Activated T-cell treated with anti-CD3 and anti-CD28 coated beads, Interleukin-2, amount 50 U/mL, for 72 hours (primary cell): ENCODE results near the gene SHISA8. TPM values are rescaled to one million over a fixed set of nuclear protein-coding genes. Genes with fewer than 3 reads are reported as not detected.

Experiments used
- ATAC-seq, 2 donors: fragments of 150-1000 bp; cut with Tn5 transposase; replicated peaks in 1 of 2; 2 replicates each; pipeline ENCODE4 v1.10.0; 2021; ENCODE audit warnings: moderate library complexity in 2 of 2, mild to moderate bottlenecking in 1 of 2
- DNase-seq, 2 donors: peaks; one replicate each; pipeline ENCODE4 v3.0.0; 2021 to 2022; ENCODE audit warnings: mixed read lengths in 1 of 2
- H3K27ac Mint-ChIP-seq: one replicate; pipeline ENCODE4 v1.8.0; 2022; ENCODE audit warnings: mild to moderate bottlenecking, moderate library complexity, mixed read lengths
- H3K27me3 Mint-ChIP-seq: one replicate; pipeline ENCODE4 v1.8.0; 2022; ENCODE audit warnings: low read depth, mixed read lengths
- H3K36me3 Mint-ChIP-seq, 2 donors: one replicate each; pipeline ENCODE4 v1.8.0; 2022; ENCODE audit warnings: mixed read lengths in 2 of 2, mild to moderate bottlenecking in 1 of 2; ENCODE audit not compliant: insufficient read depth in 2 of 2
- H3K4me1 Mint-ChIP-seq: one replicate; pipeline ENCODE4 v1.8.0; 2022; ENCODE audit warnings: low read depth, mixed read lengths
- H3K4me3 Mint-ChIP-seq, 2 donors: one replicate each; pipeline ENCODE4 v1.8.0; 2022; ENCODE audit warnings: mild to moderate bottlenecking in 2 of 2, mixed read lengths in 2 of 2, moderate library complexity in 2 of 2
- H3K9me3 Mint-ChIP-seq, 2 donors: one replicate each; pipeline ENCODE4 v1.8.0; 2022; ENCODE audit warnings: mixed read lengths in 2 of 2
- total RNA-seq, 2 donors: library from RNA; stranded (reverse); gene quantifications; one replicate each; pipeline ENCODE4 v1.2.3, GENCODE V29; 2022

The SHISA8 gene
- total RNA-seq, 2 donors from 2014 or later: 2.0 to 3.2 TPM

DNA sequence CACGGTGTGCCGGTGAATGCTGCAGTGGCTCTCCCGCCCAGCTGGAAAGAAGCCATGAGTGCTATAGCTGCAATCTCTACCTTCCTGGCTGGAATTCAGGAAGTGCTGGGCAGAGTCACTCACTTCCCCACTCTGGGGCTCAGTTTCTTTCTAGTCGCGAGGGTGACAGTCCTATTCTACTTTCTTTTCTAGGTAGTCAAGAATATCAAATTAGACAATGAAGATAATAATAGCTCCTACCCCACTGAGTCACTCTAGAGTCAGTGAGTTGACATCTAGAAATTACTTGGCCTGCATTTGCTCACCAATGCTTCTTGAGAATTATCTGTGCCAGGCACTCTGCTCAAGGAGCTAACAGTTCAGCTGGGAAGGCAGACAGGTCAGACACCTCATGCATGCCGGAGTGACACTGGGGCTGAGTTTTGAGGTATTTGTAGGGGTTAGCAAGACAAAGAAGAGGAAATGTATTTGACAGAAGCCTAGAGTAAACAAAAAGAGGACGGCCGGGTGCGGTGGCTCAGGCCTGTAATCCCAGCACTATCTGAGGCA lies 28.9 kb upstream of the SHISA8 start:
- DNase-seq (peak in 1 of 2 donors; percentile 33), ATAC-seq (no peak)
- no peaks in the 10 kb centered on the region for H3K9me3 Mint-ChIP-seq
- peak overlapping the region; percentile 73 for H3K27ac Mint-ChIP-seq
- peaks cover 9 to 32% of the 10 kb centered on the region in 2 donors for H3K36me3 Mint-ChIP-seq
- H3K4me3 Mint-ChIP-seq: peak overlapping the region; percentile 68 to 76
- no peaks in the 10 kb centered on the region for H3K27me3 Mint-ChIP-seq
- H3K4me1 Mint-ChIP-seq: peaks cover 86% of the 10 kb centered on the region

DNA sequence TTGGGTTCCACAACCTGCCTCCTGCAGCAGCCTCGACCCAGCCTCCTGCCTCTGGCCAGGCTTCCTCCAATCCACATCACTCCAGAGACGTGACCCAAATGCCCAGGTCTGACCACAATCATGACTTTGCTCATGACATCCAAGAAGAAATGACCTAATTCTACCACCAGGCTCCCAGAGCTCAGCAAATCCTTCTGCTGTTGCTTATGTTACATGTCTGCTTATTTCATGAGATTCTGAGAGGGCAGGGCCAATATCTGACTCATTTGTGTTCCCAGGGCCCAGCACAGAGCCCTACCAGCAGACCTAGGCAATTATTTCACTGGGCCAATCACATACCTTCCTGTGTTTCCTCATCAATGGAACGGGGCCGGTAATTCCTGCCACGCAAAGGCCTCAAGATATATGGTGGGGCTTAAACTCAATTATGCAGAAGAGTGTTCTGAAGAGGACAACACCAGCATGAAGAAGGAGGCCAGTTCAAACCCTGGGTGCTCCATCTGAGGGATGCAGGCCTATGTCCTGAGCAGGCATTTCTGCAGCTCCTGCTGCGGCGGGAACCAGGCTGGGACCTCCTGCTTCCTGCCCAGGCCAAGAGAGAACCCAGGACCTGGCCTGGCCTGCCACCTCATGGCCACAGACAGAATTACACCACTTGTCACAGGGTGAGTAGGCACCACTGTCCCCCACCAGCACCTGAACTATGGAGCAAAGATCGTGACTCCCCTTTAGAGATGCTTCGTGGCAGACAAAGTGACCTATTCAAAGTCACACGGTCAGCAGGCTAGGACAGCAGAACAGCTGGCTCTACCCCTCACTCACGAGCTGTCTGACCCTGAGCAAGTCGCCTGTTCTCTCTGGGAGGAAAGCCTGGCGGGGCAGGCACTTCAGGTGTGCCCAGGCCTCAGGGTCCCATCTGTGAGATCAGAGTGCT lies 26.2 kb upstream of the SHISA8 start:
- ATAC-seq (peak; percentile 65 to 71), DNase-seq (peak; percentile 86 to 89)
- H3K27ac Mint-ChIP-seq: peak overlapping the region; percentile 100
- peak overlapping the region; percentile 74 to 89 for H3K4me3 Mint-ChIP-seq
- peaks cover 72% of the 10 kb centered on the region for H3K4me1 Mint-ChIP-seq
- peaks cover 11 to 33% of the 10 kb centered on the region in 2 donors for H3K36me3 Mint-ChIP-seq
- no peaks in the 10 kb centered on the region for H3K27me3 Mint-ChIP-seq
- H3K9me3 Mint-ChIP-seq: no peaks in the 10 kb centered on the region

DNA sequence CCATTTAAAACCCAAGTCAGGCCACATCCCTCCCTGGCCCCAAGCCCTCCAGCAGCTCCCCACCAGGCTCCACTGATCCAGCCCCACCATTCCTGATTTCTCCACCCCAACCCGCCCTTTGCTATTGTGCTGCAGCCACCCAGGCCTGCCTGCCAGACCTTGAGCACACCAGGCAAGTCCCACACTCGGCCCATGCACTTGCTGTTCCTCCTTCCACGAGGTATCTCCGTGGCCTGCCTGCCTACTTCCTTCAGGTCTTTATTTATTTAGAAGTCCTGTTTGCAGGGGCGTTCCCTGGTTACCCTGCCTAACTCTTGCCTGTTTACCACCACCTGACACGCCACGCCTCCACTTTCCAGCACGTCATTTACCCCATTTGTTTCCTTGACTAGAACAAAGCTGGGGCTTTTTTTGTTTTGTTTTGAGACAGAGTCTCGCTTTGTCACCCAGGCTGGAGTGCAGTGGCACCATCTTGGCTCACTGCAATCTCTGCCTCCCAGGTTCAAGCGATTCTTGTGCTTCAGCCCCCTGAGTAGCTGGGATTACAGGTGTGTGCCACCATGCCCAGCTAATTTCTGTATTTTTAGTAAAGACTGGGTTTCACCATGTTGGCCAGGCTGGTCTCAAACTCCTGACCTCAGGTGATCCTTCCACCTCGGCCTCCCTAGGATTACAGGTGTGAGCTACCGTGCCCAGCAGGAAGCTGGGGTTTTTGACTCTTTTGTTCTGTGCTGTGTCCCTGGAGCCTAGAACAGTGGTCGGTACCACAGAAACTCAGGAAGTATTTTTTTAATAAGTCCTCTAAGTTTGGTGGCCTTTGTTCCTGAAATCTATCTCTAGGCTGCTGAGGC lies 25.3 kb upstream of the SHISA8 start:
- peak; percentile 83 to 84 for ATAC-seq

DNA sequence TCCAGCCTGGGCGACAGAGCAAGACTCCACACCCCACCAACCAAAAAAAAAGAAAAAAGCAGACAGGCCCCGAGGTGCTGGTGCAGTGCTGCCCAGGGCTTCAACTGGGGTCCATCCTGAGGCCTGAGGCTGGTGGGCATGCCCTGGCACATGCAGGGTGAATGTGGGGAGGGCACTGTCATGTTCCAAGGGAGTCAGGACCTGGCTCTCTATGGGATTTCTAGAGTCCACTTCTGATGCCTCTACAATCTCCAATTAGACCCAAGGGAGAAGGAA lies 22.0 kb upstream of the SHISA8 start:
- DNase-seq (no peak), ATAC-seq (no peak)
- H3K27ac Mint-ChIP-seq: peak overlapping the region; percentile 63
- no peaks in the 10 kb centered on the region for H3K27me3 Mint-ChIP-seq
- no peaks in the 10 kb centered on the region for H3K9me3 Mint-ChIP-seq
- peaks cover 6 to 22% of the 10 kb centered on the region in 2 donors for H3K36me3 Mint-ChIP-seq
- peaks cover 36% of the 10 kb centered on the region for H3K4me1 Mint-ChIP-seq
- no peak overlapping the region for H3K4me3 Mint-ChIP-seq

More for the DNA sequence above, 25.3 kb upstream of the SHISA8 start:
- peaks cover 8 to 28% of the 10 kb centered on the region in 2 donors for H3K36me3 Mint-ChIP-seq
- H3K4me1 Mint-ChIP-seq: peaks cover 66% of the 10 kb centered on the region
- peak overlapping the region; percentile 74 to 89 for H3K4me3 Mint-ChIP-seq
- peak overlapping the region; percentile 100 for H3K27ac Mint-ChIP-seq
- no peaks in the 10 kb centered on the region for H3K9me3 Mint-ChIP-seq
- H3K27me3 Mint-ChIP-seq: no peaks in the 10 kb centered on the region
- peak; percentile 94 to 96 for DNase-seq

DNA sequence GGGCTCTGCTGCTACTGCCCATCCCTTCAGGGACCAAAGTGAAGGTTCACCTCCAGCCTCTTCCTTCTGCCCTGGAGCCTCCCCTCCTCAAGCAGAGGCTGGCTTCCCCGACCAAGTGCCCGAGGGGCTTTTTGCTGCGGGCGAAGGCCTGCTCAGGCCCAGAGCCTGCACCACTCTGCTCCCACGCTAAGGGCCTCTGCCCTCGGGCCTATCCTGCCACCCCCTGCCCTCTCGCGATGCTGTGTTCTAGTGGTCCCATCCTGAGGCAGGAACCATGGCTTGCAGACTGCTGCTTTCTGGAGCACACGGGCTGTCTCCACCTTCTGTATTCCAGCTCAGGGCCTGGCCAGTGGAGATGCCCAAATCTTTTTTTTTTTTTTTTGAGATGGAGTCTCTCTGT lies 20.6 kb upstream of the SHISA8 start:
- Mint-ChIP-seq H3K36me3 (peaks cover 3 to 11% of the 10 kb centered on the region in 2 donors), H3K9me3 (no peaks in the 10 kb centered on the region), H3K4me1 (peaks cover 22% of the 10 kb centered on the region), H3K4me3 (no peak overlapping the region), H3K27me3 (no peaks in the 10 kb centered on the region), H3K27ac (peak overlapping the region; percentile 33)
- DNase-seq (no peak), ATAC-seq (no peak)

DNA sequence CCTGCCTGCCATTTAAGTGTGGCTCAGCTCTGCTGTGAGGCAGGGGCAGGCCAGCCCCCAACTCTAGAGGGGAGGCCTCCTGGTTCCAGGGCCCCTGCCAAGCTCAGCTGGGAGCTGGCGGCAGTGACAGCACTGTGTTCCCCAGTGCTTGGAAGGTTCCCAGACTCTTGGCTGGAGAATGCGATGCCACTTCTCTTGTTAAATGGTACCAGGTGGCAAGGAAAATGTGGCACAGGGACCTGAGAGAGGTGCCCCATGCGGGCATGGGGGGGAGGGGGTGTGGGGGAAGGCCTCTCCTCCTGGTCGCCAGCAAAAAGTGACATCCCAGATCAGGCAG lies 20.1 kb upstream of the SHISA8 start:
- Mint-ChIP-seq H3K27me3 (no peaks in the 10 kb centered on the region), H3K9me3 (no peaks in the 10 kb centered on the region), H3K36me3 (peaks cover 3 to 11% of the 10 kb centered on the region in 2 donors), H3K4me3 (no peak overlapping the region), H3K27ac (no peak overlapping the region), H3K4me1 (peaks cover 17% of the 10 kb centered on the region)
- ATAC-seq: no peak
- no peak for DNase-seq

DNA sequence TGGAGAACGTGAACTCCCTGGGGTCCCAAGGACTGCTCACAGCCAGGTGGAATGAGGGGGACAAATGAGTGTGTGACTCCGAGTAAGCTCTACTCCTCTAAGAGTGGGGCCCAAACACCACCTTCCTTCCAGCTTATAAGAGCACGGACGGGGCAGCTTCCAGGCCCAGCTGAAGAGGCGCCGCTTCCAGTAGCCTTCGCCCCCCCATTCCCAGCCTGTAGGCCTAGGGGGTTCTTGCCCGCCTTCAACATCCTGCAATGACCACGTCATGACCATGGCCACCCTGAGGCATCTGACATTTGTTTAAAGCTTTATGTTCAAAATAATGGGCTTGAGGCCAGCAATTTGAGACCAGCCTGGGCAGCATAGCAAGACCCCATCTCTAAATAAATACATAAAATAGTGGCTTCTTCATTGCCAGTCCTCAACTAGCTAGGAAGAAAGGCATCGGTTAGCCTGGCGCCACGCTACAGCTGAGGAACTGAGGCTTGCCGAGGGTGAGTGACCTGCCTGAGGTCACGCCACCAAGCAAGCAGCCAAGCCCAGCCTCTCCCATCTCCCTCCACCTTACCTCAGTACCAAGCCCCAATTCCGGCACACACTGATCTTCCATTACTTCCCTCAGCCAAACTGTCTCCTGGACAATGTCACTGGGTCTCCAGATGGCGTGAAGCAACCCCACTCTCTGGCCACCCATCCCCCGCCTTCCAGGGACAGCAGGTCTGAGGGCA lies 19.6 kb upstream of the SHISA8 start:
- DNase-seq (no peak), ATAC-seq (no peak)
- H3K27me3 Mint-ChIP-seq: no peaks in the 10 kb centered on the region
- H3K27ac Mint-ChIP-seq: no peak overlapping the region
- peaks cover 3 to 9% of the 10 kb centered on the region in 2 donors for H3K36me3 Mint-ChIP-seq
- no peak overlapping the region for H3K4me3 Mint-ChIP-seq
- H3K9me3 Mint-ChIP-seq: no peaks in the 10 kb centered on the region
- peaks cover 12% of the 10 kb centered on the region for H3K4me1 Mint-ChIP-seq

DNA sequence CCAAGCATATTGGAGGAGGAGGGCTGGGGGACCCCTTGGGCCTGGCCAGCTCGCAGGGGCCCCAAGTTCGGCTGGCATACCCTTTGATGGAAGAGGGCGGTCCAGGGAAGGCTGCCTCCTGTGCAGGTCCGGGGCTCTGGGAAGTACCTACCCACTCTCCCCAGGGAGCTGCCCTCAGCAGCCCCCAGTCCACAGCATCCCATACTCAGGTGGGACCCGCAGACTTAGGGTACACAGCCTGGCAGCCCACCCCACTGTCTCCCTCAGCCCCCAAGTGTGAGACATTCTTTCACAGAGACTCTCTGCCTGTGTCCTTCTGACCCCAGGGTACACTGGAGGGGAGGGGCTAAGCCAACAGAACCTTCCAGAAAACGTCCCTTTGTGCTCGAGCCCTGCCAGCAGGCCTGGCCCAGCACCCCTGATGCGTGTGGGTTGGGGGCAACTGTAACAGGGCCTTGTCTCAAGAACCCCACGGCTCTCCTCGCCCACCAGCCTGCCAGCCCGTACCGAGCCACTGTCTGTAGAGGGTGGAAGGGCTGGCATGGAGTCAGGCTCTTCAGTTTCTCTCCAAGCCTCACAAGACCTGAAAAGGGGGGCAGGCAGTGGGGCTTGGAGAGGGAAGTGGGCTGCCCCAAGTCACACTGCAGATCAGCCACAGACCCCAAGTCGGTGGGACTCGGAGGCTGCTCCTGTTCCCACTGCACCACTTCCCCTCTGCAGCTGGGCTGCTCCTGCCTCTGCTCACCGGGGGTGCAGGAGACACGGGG lies 18.7 kb upstream of the SHISA8 start:
- DNase-seq (no peak), ATAC-seq (no peak)
- Mint-ChIP-seq H3K9me3 (no peaks in the 10 kb centered on the region), H3K4me3 (no peak overlapping the region), H3K36me3 (peaks cover 2 to 7% of the 10 kb centered on the region in 2 donors), H3K4me1 (peaks cover 12% of the 10 kb centered on the region), H3K27me3 (no peaks in the 10 kb centered on the region), H3K27ac (no peak overlapping the region)

DNA sequence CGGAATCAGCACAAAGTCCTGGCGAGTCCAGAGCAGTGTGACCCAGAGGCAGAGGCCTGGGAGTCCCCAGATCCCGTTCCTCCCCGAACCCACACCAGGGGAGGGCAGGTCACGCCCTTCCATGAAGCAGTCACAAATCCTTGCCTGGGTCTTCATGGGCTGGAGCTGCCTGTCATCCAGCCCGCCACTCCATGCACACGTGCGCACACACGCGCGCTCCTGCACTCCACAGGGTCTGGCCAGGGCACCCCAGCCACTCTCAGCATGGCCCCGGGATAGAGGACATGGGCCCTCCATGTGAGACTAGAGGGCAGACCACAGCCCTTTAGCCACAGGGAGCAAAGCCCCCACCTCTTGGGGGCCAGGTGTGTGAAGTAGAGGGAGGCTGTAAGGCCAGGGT lies 17.5 kb upstream of the SHISA8 start:
- peaks cover 0 to 7% of the 10 kb centered on the region in 2 donors for H3K36me3 Mint-ChIP-seq
- no peaks in the 10 kb centered on the region for H3K27me3 Mint-ChIP-seq
- H3K9me3 Mint-ChIP-seq: no peaks in the 10 kb centered on the region
- no peak overlapping the region for H3K27ac Mint-ChIP-seq
- H3K4me1 Mint-ChIP-seq: peaks cover 18% of the 10 kb centered on the region
- ATAC-seq (no peak), DNase-seq (no peak)
- H3K4me3 Mint-ChIP-seq: no peak overlapping the region

DNA sequence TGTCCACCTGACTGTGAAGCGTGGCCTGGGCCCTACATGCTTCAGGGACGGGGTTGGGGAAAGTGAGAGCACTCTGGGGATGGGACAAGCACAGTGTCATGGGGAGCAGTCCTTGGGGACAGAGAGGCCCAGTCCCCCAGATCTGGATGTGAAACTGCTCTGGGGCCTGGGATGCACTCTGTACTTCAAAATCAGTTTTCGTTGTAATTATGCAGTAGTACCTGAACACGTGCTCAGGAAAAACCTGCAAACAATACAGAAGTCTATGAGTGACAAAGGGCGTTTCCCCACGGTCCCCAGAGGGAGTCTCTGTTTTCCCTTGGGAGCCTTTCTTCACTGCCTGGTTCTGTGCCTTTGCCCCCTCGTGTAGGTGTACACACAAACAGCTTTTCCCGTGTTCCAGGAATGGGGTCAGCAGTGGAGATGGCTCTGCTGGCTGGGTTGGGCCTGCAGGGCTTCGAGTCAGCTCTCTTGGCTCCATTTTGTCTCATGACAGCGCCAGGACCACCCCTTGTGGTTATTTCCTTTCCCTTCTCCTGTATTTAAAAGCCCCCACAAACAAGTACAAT lies 16.9 kb upstream of the SHISA8 start:
- peaks cover 18% of the 10 kb centered on the region for H3K4me1 Mint-ChIP-seq
- ATAC-seq (no peak), DNase-seq (no peak)
- no peak overlapping the region for H3K4me3 Mint-ChIP-seq
- H3K9me3 Mint-ChIP-seq: no peaks in the 10 kb centered on the region
- no peaks in the 10 kb centered on the region for H3K27me3 Mint-ChIP-seq
- H3K36me3 Mint-ChIP-seq: peaks cover 0 to 7% of the 10 kb centered on the region in 2 donors
- no peak overlapping the region for H3K27ac Mint-ChIP-seq

DNA sequence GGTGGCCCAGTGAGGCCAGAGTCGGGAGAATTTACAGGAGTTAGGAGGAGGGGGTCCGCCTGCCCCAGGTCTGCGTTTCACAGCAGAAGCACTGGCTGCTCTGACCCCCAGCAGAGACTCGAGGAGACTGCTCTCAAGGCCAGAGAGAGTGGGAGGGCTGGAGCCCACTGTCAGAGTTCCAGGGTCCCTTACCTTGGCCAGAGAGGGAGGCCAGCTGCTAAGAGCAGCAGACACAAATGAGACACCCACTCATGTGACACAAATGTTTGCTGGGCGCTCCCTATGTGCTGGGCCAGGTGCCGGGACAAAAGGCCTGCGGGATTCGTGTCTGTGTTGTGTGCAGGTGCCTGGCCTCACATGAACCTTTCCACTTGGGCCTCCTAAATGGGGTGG lies 14.5 kb upstream of the SHISA8 start:
- Mint-ChIP-seq H3K4me1 (peaks cover 24% of the 10 kb centered on the region), H3K36me3 (peaks cover 0 to 3% of the 10 kb centered on the region in 2 donors), H3K9me3 (no peaks in the 10 kb centered on the region), H3K27ac (no peak overlapping the region), H3K4me3 (no peak overlapping the region), H3K27me3 (no peaks in the 10 kb centered on the region)
- ATAC-seq (no peak), DNase-seq (no peak)
